GM19099 (cell line): ENCODE measurements around the gene EXOSC10.

ENCODE experiments used
- POLR2A ChIP-seq: IDR thresholded peaks from 3 replicates; pipeline ENCODE4 v1.6.1; 2011; ENCODE audit warnings: low read depth; ENCODE audit not compliant: insufficient read length; ENCODE audit errors: extremely low read depth

Gene EXOSC10

GRCh38 chr1:11042995-11043874 lies 56.4 kb downstream of the EXOSC10 start:
- no peak for TF ChIP-seq POLR2A

DNA sequence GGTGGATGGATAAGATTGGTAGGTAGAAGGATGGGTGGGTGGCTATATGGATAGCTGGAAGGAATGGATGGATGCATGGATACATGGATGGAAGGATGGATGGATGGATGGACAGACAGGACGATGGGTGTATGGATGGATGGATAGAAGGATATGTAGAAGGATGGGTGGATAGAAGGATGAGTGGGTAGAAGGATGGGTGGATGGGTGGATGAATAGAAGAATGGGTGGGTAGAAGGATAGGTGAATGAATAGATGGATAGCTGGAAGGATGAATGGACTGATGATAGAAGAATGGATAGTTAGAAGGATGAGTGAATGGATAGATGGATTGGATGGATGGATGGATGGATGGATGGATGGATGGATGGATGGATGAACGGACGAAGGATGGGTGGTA lies 57.6 kb downstream of the EXOSC10 start:
- no peak for TF ChIP-seq POLR2A

DNA sequence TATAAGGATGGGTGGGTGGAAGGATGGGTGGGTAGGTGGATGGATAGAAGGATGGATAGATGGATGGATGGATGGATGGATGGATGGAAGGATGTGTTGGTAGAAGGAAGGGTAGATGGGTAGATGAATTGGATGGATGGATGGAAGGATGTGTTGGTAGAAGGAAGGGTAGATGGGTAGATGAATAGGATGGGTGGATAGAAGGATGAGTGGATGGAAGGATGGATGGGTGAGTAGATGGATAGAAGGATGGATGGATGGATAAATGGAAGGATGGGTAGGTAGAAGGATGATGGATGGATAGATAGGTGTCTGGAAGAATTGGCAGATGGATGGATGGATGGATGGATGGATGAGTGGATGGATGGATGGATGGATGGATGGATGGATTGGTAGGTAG lies 58.6 kb downstream of the EXOSC10 start:
- no peak for TF ChIP-seq POLR2A

DNA sequence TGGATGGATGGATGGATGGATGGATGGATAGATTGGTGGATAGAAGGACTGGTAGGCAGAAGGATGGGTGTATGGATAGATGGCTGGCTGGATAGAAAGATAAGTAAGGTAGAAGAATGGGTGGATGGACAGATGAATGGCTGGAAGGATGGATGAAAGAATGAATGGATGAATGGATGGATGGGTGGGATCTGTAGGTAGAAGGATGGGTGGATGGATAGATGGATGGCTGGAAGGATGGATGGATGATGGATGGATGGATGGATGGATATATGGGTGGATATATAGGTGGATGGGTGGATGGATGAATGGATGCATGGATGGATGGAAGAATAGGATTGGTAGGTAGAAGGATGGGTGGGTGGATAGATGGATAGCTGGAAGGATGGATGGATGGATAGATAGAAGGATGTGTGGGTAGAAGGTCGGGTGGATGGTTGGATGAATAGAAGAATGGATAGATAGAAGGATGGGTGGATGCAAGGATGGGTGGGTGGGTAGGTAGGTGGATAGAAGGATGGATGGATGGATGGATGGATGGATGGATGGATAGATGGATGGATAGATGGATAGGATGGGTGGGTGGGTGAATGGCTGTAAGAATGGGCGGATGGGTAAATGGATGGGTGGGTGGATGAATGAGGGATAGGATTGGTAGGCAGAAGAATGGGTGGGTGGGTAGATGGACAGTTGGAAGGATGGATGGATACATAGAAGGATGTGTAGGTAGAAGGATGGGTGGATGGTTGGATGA lies 60.1 kb downstream of the EXOSC10 start:
- TF ChIP-seq POLR2A = no peak

- no peak for TF ChIP-seq POLR2A
These were observed 61.9 kb downstream of the EXOSC10 start for GRCh38 chr1:11037740-11038182.

DNA sequence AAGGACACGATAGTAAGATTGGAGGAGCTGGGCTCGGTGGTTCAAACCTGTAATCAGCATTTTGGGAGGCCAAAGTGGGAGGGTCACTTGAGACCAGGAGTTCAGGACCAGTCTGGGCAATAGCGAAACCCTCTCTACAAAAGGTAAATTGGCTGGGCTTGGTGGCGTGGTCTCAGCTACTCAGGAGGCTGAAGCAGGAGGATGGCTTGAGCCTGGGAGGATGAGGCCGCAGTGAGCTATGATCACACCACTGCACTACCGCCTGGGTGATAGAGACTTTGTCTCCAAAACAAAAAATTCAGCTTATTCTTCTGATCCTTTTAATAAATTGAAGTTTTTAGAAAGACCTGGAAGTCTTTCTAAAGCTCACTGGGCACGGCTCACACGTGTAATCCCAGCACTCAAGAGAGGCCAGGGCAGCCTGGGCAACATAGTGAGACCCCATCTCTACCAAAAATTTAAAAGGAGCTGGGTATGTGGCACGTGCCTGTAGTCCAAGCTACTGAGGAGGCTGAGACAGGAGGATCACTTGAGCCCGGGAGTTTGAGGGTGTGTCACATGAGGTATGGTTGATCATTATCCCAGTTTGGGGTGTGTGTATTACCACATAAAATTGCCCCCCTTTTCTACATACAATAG lies 67.9 kb downstream of the EXOSC10 start:
- no peak for TF ChIP-seq POLR2A

DNA sequence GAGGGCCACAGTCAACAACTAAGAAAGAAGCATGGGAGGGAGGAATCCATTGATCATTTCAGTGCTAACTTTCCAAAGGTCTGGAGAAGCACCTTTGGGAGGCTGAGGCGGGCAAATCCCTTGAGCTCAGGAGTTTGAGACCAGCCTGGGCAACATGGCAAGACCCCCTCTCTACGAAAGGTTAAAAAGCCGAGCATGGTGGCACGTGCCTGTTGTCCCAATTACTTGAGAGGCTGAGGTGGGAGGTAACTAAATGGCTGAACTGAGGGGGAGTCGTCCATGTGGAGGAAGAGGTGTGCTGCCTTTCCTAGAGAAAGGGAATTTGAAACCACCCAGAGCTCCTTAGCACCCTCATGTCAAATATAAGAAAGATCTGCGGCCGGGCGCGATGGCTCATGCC lies 68.8 kb downstream of the EXOSC10 start:
- no peak for TF ChIP-seq POLR2A

- no peak for TF ChIP-seq POLR2A
These were observed 71.7 kb downstream of the EXOSC10 start for GRCh38 chr1:11028018-11028417.

- TF ChIP-seq POLR2A = no peak
These were observed 72.4 kb downstream of the EXOSC10 start for GRCh38 chr1:11027316-11027715.

GRCh38 chr1:11026903-11027302 lies 72.8 kb downstream of the EXOSC10 start:
- no peak for TF ChIP-seq POLR2A

DNA sequence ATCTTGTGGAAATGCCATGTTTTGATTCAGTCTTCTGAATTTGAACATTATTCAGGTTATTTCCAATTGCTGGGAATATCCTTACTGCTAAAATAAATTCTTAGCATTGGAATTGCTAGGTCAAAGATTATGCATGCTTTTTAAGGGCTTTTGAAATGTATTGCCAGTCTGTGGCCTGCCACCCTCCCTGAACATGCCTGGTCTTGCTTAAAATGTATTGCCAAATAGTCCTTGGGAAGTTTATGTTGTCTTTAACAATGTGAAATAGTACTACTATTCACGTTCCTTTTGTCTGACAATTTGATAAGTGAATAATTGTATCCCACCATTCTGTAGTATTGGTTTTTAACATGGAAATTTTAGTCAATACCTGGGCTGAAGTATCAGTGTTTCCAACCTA lies 73.6 kb downstream of the EXOSC10 start:
- TF ChIP-seq POLR2A = no peak

DNA sequence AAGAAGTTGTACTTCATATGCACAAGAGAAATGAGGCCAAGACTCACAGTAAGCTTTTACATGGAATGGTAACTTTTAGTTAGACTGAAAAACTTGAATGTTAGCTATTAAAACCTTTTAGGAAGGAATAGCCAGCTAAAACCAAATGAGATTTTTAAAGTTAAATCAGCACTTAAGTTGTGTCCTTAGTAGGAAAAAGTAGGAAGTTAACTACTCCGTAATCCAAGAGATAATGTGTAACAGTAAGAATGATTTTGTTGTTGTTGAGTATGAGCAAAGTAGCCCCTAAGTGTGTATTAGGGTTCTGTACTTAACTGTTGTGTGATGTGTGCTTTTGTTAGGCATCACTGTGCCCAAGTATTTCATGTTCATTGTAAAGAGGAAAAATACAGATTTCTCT lies 74.1 kb downstream of the EXOSC10 start:
- no peak for TF ChIP-seq POLR2A

- no peak for TF ChIP-seq POLR2A
These were observed 74.8 kb downstream of the EXOSC10 start for GRCh38 chr1:11024874-11025203.

GRCh38 chr1:11024154-11024873 lies 75.4 kb downstream of the EXOSC10 start:
- no peak for TF ChIP-seq POLR2A

DNA sequence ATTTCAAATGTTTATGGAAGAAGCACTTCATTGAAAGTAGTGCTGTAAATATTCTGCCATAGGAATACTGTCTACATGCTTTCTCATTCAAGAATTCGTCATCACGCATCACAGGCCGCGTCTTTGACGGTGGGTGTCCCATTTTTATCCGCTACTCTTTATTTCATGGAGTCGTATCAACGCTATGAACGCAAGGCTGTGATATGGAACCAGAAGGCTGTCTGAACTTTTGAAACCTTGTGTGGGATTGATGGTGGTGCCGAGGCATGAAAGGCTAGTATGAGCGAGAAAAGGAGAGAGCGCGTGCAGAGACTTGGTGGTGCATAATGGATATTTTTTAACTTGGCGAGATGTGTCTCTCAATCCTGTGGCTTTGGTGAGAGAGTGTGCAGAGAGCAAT lies 76.5 kb downstream of the EXOSC10 start:
- no peak for TF ChIP-seq POLR2A
